H9 (cell line): ENCODE results near the gene NECTIN1. TPM values are rescaled to one million over a fixed set of nuclear protein-coding genes. Genes with fewer than 3 reads are reported as not detected.

Source experiments
- DNase-seq: peaks from one replicate; pipeline ENCODE4 v3.0.0-alpha.2; 2017
- H2AFZ ChIP-seq: one replicate; pipeline ENCODE4 v1.6.1; 2013; ENCODE audit warnings: mild to moderate bottlenecking, low read length, control low read depth, moderate library complexity
- H2AK5ac ChIP-seq: 2 replicates; pipeline ENCODE4 v1.6.1; 2013; ENCODE audit warnings: low read length, control low read depth, mixed read lengths; ENCODE audit not compliant: insufficient read length
- H2BK120ac ChIP-seq: one replicate; pipeline ENCODE4 v1.6.1; 2013; ENCODE audit warnings: low read depth, mild to moderate bottlenecking, low read length, control low read depth, inconsistent platforms; ENCODE audit not compliant: poor library complexity, severe bottlenecking
- H2BK12ac ChIP-seq: 2 replicates; pipeline ENCODE4 v1.6.1; 2013; ENCODE audit warnings: low read length, control low read depth, mixed read lengths, low read depth; ENCODE audit not compliant: insufficient read length
- H2BK15ac ChIP-seq: 2 replicates; pipeline ENCODE4 v1.6.1; 2013; ENCODE audit warnings: low read depth, low read length, control low read depth
- H2BK20ac ChIP-seq: one replicate; pipeline ENCODE4 v1.6.1; 2013; ENCODE audit warnings: low read depth, mild to moderate bottlenecking, low read length, control low read depth, inconsistent platforms; ENCODE audit not compliant: poor library complexity, severe bottlenecking
- H2BK5ac ChIP-seq: 2 replicates; pipeline ENCODE4 v1.6.1; 2013; ENCODE audit warnings: low read length, control low read depth, mixed read lengths; ENCODE audit not compliant: insufficient read length
- H3K14ac ChIP-seq: 2 replicates; pipeline ENCODE4 v1.6.1; 2013; ENCODE audit warnings: low read length, control low read depth; ENCODE audit not compliant: insufficient read depth
- H3K18ac ChIP-seq: 2 replicates; pipeline ENCODE4 v1.6.1; 2013; ENCODE audit warnings: low read depth, mild to moderate bottlenecking, mixed read lengths, low read length, control low read depth; ENCODE audit not compliant: insufficient read length
- H3K23ac ChIP-seq: 2 replicates; pipeline ENCODE4 v1.6.1; 2013; ENCODE audit warnings: low read length, control low read depth, mixed read lengths, low read depth; ENCODE audit not compliant: insufficient read length
- H3K23me2 ChIP-seq: 2 replicates; pipeline ENCODE4 v1.6.1; 2013; ENCODE audit warnings: low read depth, mild to moderate bottlenecking, mixed read lengths, low read length, control low read depth; ENCODE audit not compliant: insufficient read length, poor library complexity, severe bottlenecking
- H3K27ac ChIP-seq: 2 replicates; pipeline ENCODE4 v1.5.1; 2013; ENCODE audit warnings: low read length, control low read depth, mixed read lengths, low read depth; ENCODE audit not compliant: insufficient read length
- H3K27me3 ChIP-seq: 2 replicates; pipeline ENCODE4 v1.6.1; 2013; ENCODE audit warnings: low read length, control low read depth, inconsistent platforms; ENCODE audit not compliant: insufficient read depth
- H3K4ac ChIP-seq: 2 replicates; pipeline ENCODE4 v1.6.1; 2013; ENCODE audit warnings: low read depth, mild to moderate bottlenecking, control low read depth, inconsistent platforms, low read length, moderate library complexity
- H3K4me1 ChIP-seq: 2 replicates; pipeline ENCODE4 v1.6.1; 2013; ENCODE audit warnings: low read length, control low read depth, inconsistent platforms; ENCODE audit not compliant: insufficient read depth
- H3K4me2 ChIP-seq: 2 replicates; pipeline ENCODE4 v1.6.1; 2013; ENCODE audit warnings: low read length, control low read depth, mixed read lengths; ENCODE audit not compliant: insufficient read length, insufficient read depth
- H3K56ac ChIP-seq: 2 replicates; pipeline ENCODE4 v1.6.1; 2013; ENCODE audit warnings: low read depth, mild to moderate bottlenecking, mixed read lengths, low read length, control low read depth; ENCODE audit not compliant: insufficient read length
- H3K79me1 ChIP-seq: 2 replicates; pipeline ENCODE4 v1.6.1; 2013; ENCODE audit warnings: low read depth, mild to moderate bottlenecking, moderate library complexity, low read length, control low read depth, inconsistent platforms; ENCODE audit not compliant: insufficient read depth, poor library complexity, severe bottlenecking
- H3K79me2 ChIP-seq: 2 replicates; pipeline ENCODE4 v1.6.1; 2013; ENCODE audit warnings: low read length, control low read depth, inconsistent platforms; ENCODE audit not compliant: insufficient read depth
- H3K9ac ChIP-seq: 2 replicates; pipeline ENCODE4 v1.6.1; 2013; ENCODE audit warnings: low read length, control low read depth, mixed read lengths; ENCODE audit not compliant: insufficient read length; ENCODE audit errors: extremely low read depth
- H3K9me3 ChIP-seq: one replicate; pipeline ENCODE4 v1.6.1; 2013; ENCODE audit warnings: low read depth, low read length, inconsistent platforms; ENCODE audit not compliant: control insufficient read depth
- H3T11ph ChIP-seq: one replicate; pipeline ENCODE4 v1.6.1; 2013; ENCODE audit warnings: mild to moderate bottlenecking, low read length, control low read depth, inconsistent platforms
- H4K20me1 ChIP-seq: one replicate; pipeline ENCODE4 v1.6.1; 2013; ENCODE audit not compliant: control insufficient read depth, insufficient read length, insufficient read depth
- H4K5ac ChIP-seq: 2 replicates; pipeline ENCODE4 v1.6.1; 2013; ENCODE audit warnings: low read depth, mild to moderate bottlenecking, mixed read lengths, low read length, control low read depth; ENCODE audit not compliant: insufficient read length
- H4K8ac ChIP-seq: replicated peaks from 2 replicates; pipeline ENCODE4 v1.6.1; 2013; ENCODE audit warnings: low read length, control low read depth, mixed read lengths, low read depth; ENCODE audit not compliant: insufficient read length
- H4K91ac ChIP-seq: 2 replicates; pipeline ENCODE4 v1.6.1; 2013; ENCODE audit warnings: low read depth, mild to moderate bottlenecking, moderate library complexity, mixed read lengths, low read length, control low read depth; ENCODE audit not compliant: insufficient read length
- H3K27ac Mint-ChIP-seq, 3 experiments: 2 replicates in 2 of 3; 3 replicates in 1 of 3; pipeline ENCODE4 v1.8.0; 2020 to 2021; ENCODE audit warnings: mixed read lengths in 3 of 3, mild to moderate bottlenecking in 1 of 3, moderate library complexity in 1 of 3
- H3K27me3 Mint-ChIP-seq: 2 replicates; pipeline ENCODE4 v1.8.0; 2021; ENCODE audit warnings: low read depth, mild to moderate bottlenecking, moderate library complexity, mixed read lengths
- H3K36me3 Mint-ChIP-seq, 3 experiments: 2 replicates in 2 of 3; 3 replicates in 1 of 3; pipeline ENCODE4 v1.8.0; 2020 to 2021; ENCODE audit warnings: low read depth in 3 of 3, mixed read lengths in 3 of 3; ENCODE audit not compliant: insufficient read depth in 1 of 3
- H3K4me1 Mint-ChIP-seq, 2 experiments: 2 replicates each; pipeline ENCODE4 v1.8.0; 2020; ENCODE audit warnings: mixed read lengths in 2 of 2
- H3K4me3 Mint-ChIP-seq, 2 experiments: 2 replicates in 1 of 2; 3 replicates in 1 of 2; pipeline ENCODE4 v1.8.0; 2020 to 2021; ENCODE audit warnings: mild to moderate bottlenecking in 2 of 2, mixed read lengths in 2 of 2, moderate library complexity in 1 of 2
- H3K9me3 Mint-ChIP-seq, 2 experiments: 2 replicates in 1 of 2; 3 replicates in 1 of 2; pipeline ENCODE4 v1.8.0; 2020; ENCODE audit warnings: mild to moderate bottlenecking in 2 of 2, mixed read lengths in 2 of 2, moderate library complexity in 1 of 2
- CTCF ChIP-seq: fragments of 200-600 bp; sonication (generic); conservative IDR thresholded peaks from 3 replicates; pipeline ENCODE4 v1.8.0; 2021; ENCODE audit warnings: antibody characterized with exemption, mild to moderate bottlenecking
- WGBS: extraction: QIAGEN DNeasy Blood & Tissue Kit; methylation state at CpG from one replicate; pipeline ENCODE4 v1.1.7; 2013; ENCODE audit warnings: missing lambda C conversion rate, low lambda C conversion rate, mixed read lengths; ENCODE audit not compliant: insufficient read length; ENCODE audit errors: extremely low coverage; 5-methylcytosine and 5-hydroxymethylcytosine counted together
- total RNA-seq: library from RNA; stranded (reverse); gene quantifications from 2 replicates; pipeline ENCODE4 v1.2.1, GENCODE V29; 2021

The NECTIN1 gene
- total RNA-seq, 1 experiment from 2014 or later, result 113 TPM

DNA sequence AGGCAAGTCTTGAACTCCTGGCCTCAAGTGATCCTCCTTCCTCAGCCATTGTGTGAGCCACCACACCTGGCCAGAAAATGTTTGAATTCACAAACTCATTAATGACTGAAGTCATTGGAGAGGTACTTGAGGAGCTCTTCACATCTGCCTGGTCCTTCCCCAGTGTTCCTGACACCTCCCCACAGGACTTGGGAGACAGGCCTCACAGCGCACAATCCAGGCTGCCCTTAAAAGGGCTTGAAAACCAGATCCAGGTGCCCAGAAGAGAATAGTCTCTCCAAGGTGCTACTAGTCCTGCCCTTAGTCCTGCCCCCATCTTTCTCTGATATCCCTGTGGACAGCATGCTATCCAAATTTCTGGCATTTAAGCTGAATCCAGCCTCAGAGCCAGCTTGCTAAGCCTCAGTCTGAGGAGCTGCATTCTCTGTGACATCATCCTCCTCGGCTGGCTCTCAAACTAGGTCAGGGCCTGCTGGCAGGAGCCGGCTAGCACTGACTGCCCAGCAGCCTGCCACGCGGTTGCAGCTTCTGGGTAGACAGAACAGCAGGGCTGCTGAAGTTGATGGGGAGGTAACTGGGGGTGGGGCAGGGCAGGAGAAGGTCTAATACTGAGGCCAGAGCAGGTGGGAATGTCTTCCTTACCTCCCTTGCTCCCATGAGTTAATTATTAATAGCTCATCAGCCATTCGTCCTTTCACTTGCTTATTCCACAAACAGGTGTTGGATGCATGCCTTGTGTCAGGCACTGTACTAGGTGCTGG, 35.3 kb upstream of the NECTIN1 start:
- no peaks in the 10 kb centered on the region; a peak in 1 of 7 replicates for H3K36me3 Mint-ChIP-seq
- Histone ChIP-seq H3K27me3 (no peaks in the 10 kb centered on the region), H2AFZ (no peak overlapping the region), H2AK5ac (no peak overlapping the region), H3K79me1 (no peaks in the 10 kb centered on the region), H3K18ac (no peak overlapping the region), H2BK120ac (no peak overlapping the region), H3K23me2 (no peaks in the 10 kb centered on the region), H3K27ac (no peak overlapping the region), H4K8ac (no peak overlapping the region), H3K4me2 (no peak overlapping the region), H2BK5ac (no peak overlapping the region), H3K56ac (no peak overlapping the region), H2BK20ac (no peak overlapping the region), H4K5ac (no peak overlapping the region), H3K14ac (no peak overlapping the region), H3K23ac (no peak overlapping the region), H4K91ac (no peak overlapping the region), H2BK12ac (no peak overlapping the region), H3K4ac (no peak overlapping the region), H3T11ph (no peak overlapping the region), H3K9me3 (no peaks in the 10 kb centered on the region), H4K20me1 (no peaks in the 10 kb centered on the region), H3K9ac (no peak overlapping the region), H3K79me2 (no peaks in the 10 kb centered on the region), H2BK15ac (no peak overlapping the region), H3K4me1 (no peaks in the 10 kb centered on the region)
- H3K9me3 Mint-ChIP-seq, result peaks cover 4 to 5% of the 10 kb centered on the region in 2 experiments; a peak in 3 of 5 replicates
- H3K4me1 Mint-ChIP-seq, result peaks cover 21 to 29% of the 10 kb centered on the region in 2 experiments
- WGBS, result no CpG with 5 or more reads among the region's 6 CpGs
- no peak for DNase-seq
- peaks cover 24% of the 10 kb centered on the region for H3K27me3 Mint-ChIP-seq
- H3K4me3 Mint-ChIP-seq, result no peak overlapping the region
- peak overlapping the region in 1 of 3 experiments; percentile 30; a peak in 2 of 7 replicates for H3K27ac Mint-ChIP-seq
- no peak for TF ChIP-seq CTCF
